IPS-18c (cell line): Measurements from ENCODE around the gene CNOT11.

Experiments
- H3K4me3 ChIP-seq: 2 replicates; pipeline ENCODE4 v1.7.0; 2013; ENCODE audit warnings: low read depth, mild to moderate bottlenecking, low read length, moderate library complexity; ENCODE audit not compliant: insufficient read depth
- H3K9me3 ChIP-seq: one replicate; pipeline ENCODE4 v1.6.1; 2013; ENCODE audit warnings: mild to moderate bottlenecking, low read length, moderate library complexity; ENCODE audit not compliant: control insufficient read depth, insufficient read depth

CNOT11 gene

GRCh38 chr2:101265893-101266499 lies 13.3 kb downstream of the CNOT11 start:
- Histone ChIP-seq H3K9me3 (no peaks in the 10 kb centered on the region), H3K4me3 (no peak overlapping the region)

GRCh38 chr2:101267671-101268656 lies 15.3 kb downstream of the CNOT11 start:
- no peak overlapping the region for H3K4me3 ChIP-seq
- no peaks in the 10 kb centered on the region for H3K9me3 ChIP-seq

- Histone ChIP-seq H3K4me3 (no peak overlapping the region), H3K9me3 (no peaks in the 10 kb centered on the region)
Measured at GRCh38 chr2:101270700-101271259, 18.1 kb downstream of the CNOT11 start.

GRCh38 chr2:101272045-101272784 lies 19.5 kb downstream of the CNOT11 start:
- Histone ChIP-seq H3K4me3 (no peak overlapping the region), H3K9me3 (no peaks in the 10 kb centered on the region)

GRCh38 chr2:101273056-101273455 lies 20.4 kb downstream of the CNOT11 start:
- no peak overlapping the region for H3K4me3 ChIP-seq
- H3K9me3 ChIP-seq, result no peaks in the 10 kb centered on the region

- Histone ChIP-seq H3K4me3 (no peak overlapping the region), H3K9me3 (no peaks in the 10 kb centered on the region)
Measured at GRCh38 chr2:101274142-101274541, 21.5 kb downstream of the CNOT11 start.

- Histone ChIP-seq H3K4me3 (no peak overlapping the region), H3K9me3 (no peaks in the 10 kb centered on the region)
Measured at GRCh38 chr2:101277111-101277510, 24.4 kb downstream of the CNOT11 start.

GRCh38 chr2:101278925-101279324 lies 26.2 kb downstream of the CNOT11 start:
- Histone ChIP-seq H3K9me3 (no peaks in the 10 kb centered on the region), H3K4me3 (no peak overlapping the region)

GRCh38 chr2:101281482-101281881 lies 28.8 kb downstream of the CNOT11 start:
- H3K4me3 ChIP-seq, result no peak overlapping the region
- no peaks in the 10 kb centered on the region for H3K9me3 ChIP-seq

- no peaks in the 10 kb centered on the region for H3K9me3 ChIP-seq
- no peak overlapping the region for H3K4me3 ChIP-seq
Measured at GRCh38 chr2:101282980-101283379, 30.3 kb downstream of the CNOT11 start.

GRCh38 chr2:101286684-101287083 lies 34.0 kb downstream of the CNOT11 start:
- Histone ChIP-seq H3K9me3 (no peaks in the 10 kb centered on the region), H3K4me3 (no peak overlapping the region)

- Histone ChIP-seq H3K4me3 (no peak overlapping the region), H3K9me3 (no peaks in the 10 kb centered on the region)
Measured at GRCh38 chr2:101287303-101287702, 34.6 kb downstream of the CNOT11 start.

GRCh38 chr2:101290711-101291110 lies 38.0 kb downstream of the CNOT11 start:
- Histone ChIP-seq H3K9me3 (no peaks in the 10 kb centered on the region), H3K4me3 (no peak overlapping the region)

GRCh38 chr2:101291973-101292372 lies 39.3 kb downstream of the CNOT11 start:
- no peaks in the 10 kb centered on the region for H3K9me3 ChIP-seq
- no peak overlapping the region for H3K4me3 ChIP-seq

GRCh38 chr2:101293544-101293943 lies 40.9 kb downstream of the CNOT11 start:
- Histone ChIP-seq H3K9me3 (no peaks in the 10 kb centered on the region), H3K4me3 (no peak overlapping the region)

- Histone ChIP-seq H3K9me3 (no peaks in the 10 kb centered on the region), H3K4me3 (no peak overlapping the region)
Measured at GRCh38 chr2:101294861-101295260, 42.2 kb downstream of the CNOT11 start.

- H3K4me3 ChIP-seq, result no peak overlapping the region
- no peaks in the 10 kb centered on the region for H3K9me3 ChIP-seq
Measured at GRCh38 chr2:101295895-101296294, 43.2 kb downstream of the CNOT11 start.
